Measurements from ENCODE around the gene HBD. TPM values are rescaled to one million over a fixed set of nuclear protein-coding genes. Genes with fewer than 3 reads are reported as not detected.
"Not testable (repeated sequence)": the region's sequence is repeated elsewhere in the genome, so short reads cannot be mapped to it uniquely, and the experiment has no call there.

Gene HBD
- total RNA-seq, 1 experiment from 2014 or later = not detected

DNA sequence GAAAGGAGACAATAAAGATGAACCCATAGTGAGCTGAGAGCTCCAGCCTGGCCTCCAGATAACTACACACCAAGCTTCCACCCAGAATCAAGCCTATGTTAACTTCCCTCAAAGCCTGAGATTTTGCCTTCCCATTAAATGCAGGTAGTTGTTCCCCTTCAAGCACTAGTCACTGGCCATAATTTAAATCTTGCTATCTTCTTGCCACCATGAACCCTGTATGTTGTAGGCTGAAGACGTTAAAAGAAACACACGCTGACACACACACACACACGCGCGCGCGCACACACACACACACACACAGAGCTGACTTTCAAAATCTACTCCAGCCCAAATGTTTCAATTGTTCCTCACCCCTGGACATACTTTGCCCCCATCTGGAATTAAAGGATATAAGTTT lies 14.2 kb upstream of the HBD start:
- H3K9me3 ChIP-seq (ENCODE audit: control insufficient read depth, insufficient read depth, low read depth, low read length); ATAC-seq; H3K4me1 ChIP-seq (ENCODE audit: control insufficient read depth, insufficient read depth, low read length); intact Hi-C loops (cut with micrococcal nuclease; ENCODE audit: unreplicated experiment); BruUV-seq (replicated peaks); in situ Hi-C loops (cut with HindIII; ENCODE audit: low pct_unique_long_range_greater_than_20kb, low sequenced_read_pairs); H3K36me3 ChIP-seq (ENCODE audit: control insufficient read depth, insufficient read depth, low read length); H3K4me3 ChIP-seq (ENCODE audit: low read depth in 2 of 2, low read length in 2 of 2); H3K27ac ChIP-seq (ENCODE audit: low read length); POLR2A ChIA-PET; H3K27me3 ChIP-seq (ENCODE audit: control insufficient read depth, insufficient read depth, low read length); CTCF ChIA-PET; DNase-seq (ENCODE audit: low read depth, low spot score): not testable (repeated sequence)

- DNase-seq (ENCODE audit: low read depth, low spot score) (no peak), ATAC-seq (no peak)
- BruUV-seq (replicated peaks) = no TSS peak
- H3K36me3 ChIP-seq (ENCODE audit: control insufficient read depth, insufficient read depth, low read length) = no peaks in the 10 kb centered on the region
- TF ChIP-seq TCF7L2 (IDR thresholded peaks at IDR 0.05; ENCODE audit: low read depth, low read length) (no peak), POLR2AphosphoS5 (IDR thresholded peaks at IDR 0.05; ENCODE audit: low read depth, low read length) (no peak), SIN3A (IDR thresholded peaks at IDR 0.05; ENCODE audit: borderline replicate concordance, insufficient read depth, low read depth, low read length) (no peak), REST (IDR thresholded peaks at IDR 0.05; ENCODE audit: insufficient read depth in 1 of 2, low read depth in 2 of 2, low read length in 1 of 2) (no peak), CTCF (IDR thresholded peaks at IDR 0.05) (no peak)
- H3K27ac ChIP-seq (ENCODE audit: low read length) = no peak overlapping the region
- intact Hi-C loops (cut with micrococcal nuclease; ENCODE audit: unreplicated experiment) (no loop called here), in situ Hi-C loops (cut with HindIII; ENCODE audit: low pct_unique_long_range_greater_than_20kb, low sequenced_read_pairs) (no loop called here)
- ChIA-PET POLR2A (no interaction called here), CTCF (no interaction called here)
- no peak overlapping the region for H3K4me3 ChIP-seq (ENCODE audit: low read depth in 2 of 2, low read length in 2 of 2)
- H3K4me1 ChIP-seq (ENCODE audit: control insufficient read depth, insufficient read depth, low read length) = no peaks in the 10 kb centered on the region
- H3K27me3 ChIP-seq (ENCODE audit: control insufficient read depth, insufficient read depth, low read length) = 0 out of 2 replicates have a peak, but pooled peaks cover 2% of the 10 kb centered on the region
- no peaks in the 10 kb centered on the region for H3K9me3 ChIP-seq (ENCODE audit: control insufficient read depth, insufficient read depth, low read depth, low read length)
Observed at GRCh38 chr11:5247472-5248192, 13.3 kb upstream of the HBD start.

- in situ Hi-C loops (cut with HindIII; ENCODE audit: low pct_unique_long_range_greater_than_20kb, low sequenced_read_pairs) (no loop called here), intact Hi-C loops (cut with micrococcal nuclease; ENCODE audit: unreplicated experiment) (no loop called here)
- no peaks in the 10 kb centered on the region for H3K9me3 ChIP-seq (ENCODE audit: control insufficient read depth, insufficient read depth, low read depth, low read length)
- TF ChIP-seq POLR2AphosphoS5 (IDR thresholded peaks at IDR 0.05; ENCODE audit: low read depth, low read length) (no peak), REST (IDR thresholded peaks at IDR 0.05; ENCODE audit: insufficient read depth in 1 of 2, low read depth in 2 of 2, low read length in 1 of 2) (no peak), TCF7L2 (IDR thresholded peaks at IDR 0.05; ENCODE audit: low read depth, low read length) (no peak), SIN3A (IDR thresholded peaks at IDR 0.05; ENCODE audit: borderline replicate concordance, insufficient read depth, low read depth, low read length) (no peak), CTCF (IDR thresholded peaks at IDR 0.05) (no peak)
- no peak for ATAC-seq
- no TSS peak for BruUV-seq (replicated peaks)
- no peaks in the 10 kb centered on the region for H3K36me3 ChIP-seq (ENCODE audit: control insufficient read depth, insufficient read depth, low read length)
- DNase-seq (ENCODE audit: low read depth, low spot score) = no peak
- H3K27me3 ChIP-seq (ENCODE audit: control insufficient read depth, insufficient read depth, low read length) = peaks cover 2% of the 10 kb centered on the region; the same call in 1 of the 2 replicates
- H3K27ac ChIP-seq (ENCODE audit: low read length) = no peak overlapping the region
- H3K4me3 ChIP-seq (ENCODE audit: low read depth in 2 of 2, low read length in 2 of 2) = no peak overlapping the region
- POLR2A ChIA-PET = no interaction called here
- CTCF ChIA-PET = no interaction called here
- no peaks in the 10 kb centered on the region for H3K4me1 ChIP-seq (ENCODE audit: control insufficient read depth, insufficient read depth, low read length)
Observed at GRCh38 chr11:5246772-5247471, 12.6 kb upstream of the HBD start.
